A549 (cell line): ENCODE data around the gene SLC49A3. TPM values are rescaled to one million over a fixed set of nuclear protein-coding genes. Genes with fewer than 3 reads are reported as not detected.
"Not testable (repeated sequence)": the region's sequence is repeated elsewhere in the genome, so short reads cannot be mapped to it uniquely, and the experiment has no call there.

Experiments
- ATAC-seq, 2 experiments: fragments of 200-7000 bp in 1 of 2; fragments of >200 bp in 1 of 2; cut with Nextera tagmentation in 1 of 2; cut with Tn5 transposase in 1 of 2; 3 replicates each; pipeline versions ENCODE4 v1.8.0 to v1.9.1; 2018 to 2020; ENCODE audit warnings: mild to moderate bottlenecking in 1 of 2, moderate library complexity in 1 of 2
- CTCF ChIA-PET: fragments of 300-600 bp; sonication (Branson Sonifier 250); formaldehyde crosslinking; extraction: SDS; loops from one replicate; lab custom pipeline; 2021; ENCODE audit warnings: antibody characterized with exemption, inconsistent platforms; lab: Yijun Ruan, JAX
- POLR2A ChIA-PET: fragments of 350-600 bp; formaldehyde crosslinking; extraction: SDS; loops from one replicate; lab custom pipeline; 2021; ENCODE audit warnings: antibody characterized with exemption, inconsistent platforms; lab: Yijun Ruan, JAX
- DNase-seq, 2 experiments: peaks; one replicate each; pipeline versions ENCODE4 v3.0.0 to v3.0.0-alpha.2; 2011 to 2016; ENCODE audit warnings: low read depth in 1 of 2, low spot score in 1 of 2
- FAIRE-seq: peaks from 2 replicates; lab custom pipeline; 2011; peaks lifted over from hg19 to GRCh38; lab: Jason Lieb, UNC
- H3K27ac ChIP-seq, 2 experiments: fragments of >200 bp; sonication (Bioruptor Twin); formaldehyde crosslinking; 3 replicates each; pipeline ENCODE4 v1.5.1; 2016 to 2017
- H3K4me1 ChIP-seq: fragments of >200 bp; sonication (Bioruptor Twin); formaldehyde crosslinking; 3 replicates; pipeline ENCODE4 v1.6.1; 2016
- H3K4me2 ChIP-seq: fragments of >200 bp; sonication (Bioruptor Twin); formaldehyde crosslinking; 3 replicates; pipeline ENCODE4 v1.6.1; 2016
- H3K4me3 ChIP-seq: fragments of >200 bp; sonication (Bioruptor Twin); formaldehyde crosslinking; 3 replicates; pipeline ENCODE4 v1.5.1; 2016
- H3K9me3 ChIP-seq: fragments of >200 bp; sonication (Bioruptor Twin); formaldehyde crosslinking; 3 replicates; pipeline ENCODE4 v1.6.1; 2016
- EHF ChIP-seq: fragments of 250-450 bp; sonication (Bioruptor Pico); IDR thresholded peaks from 2 replicates; pipeline ENCODE4 v1.5.0; 2020; ENCODE audit warnings: mild to moderate bottlenecking
- EHMT2 ChIP-seq: fragments of 200-600 bp; sonication (generic); IDR thresholded peaks from 2 replicates; pipeline ENCODE4 v1.6.1; 2016; ENCODE audit warnings: antibody characterized with exemption, low read depth, mild to moderate bottlenecking, moderate library complexity
- FOSL2 ChIP-seq, 2 experiments: fragments of 450-650 bp in 1 of 2; fragments of >200 bp in 1 of 2; sonication (Bioruptor Twin) in 1 of 2; formaldehyde crosslinking; IDR thresholded peaks; 2 replicates each; pipeline versions ENCODE4 v1.5.0 to v1.6.1; 2016 to 2020; ENCODE audit warnings: mild to moderate bottlenecking in 1 of 2, moderate library complexity in 1 of 2
- HOXA7 ChIP-seq: fragments of 250-450 bp; sonication (Bioruptor Pico); IDR thresholded peaks from 2 replicates; pipeline ENCODE4 v1.5.0; 2020; ENCODE audit warnings: mild to moderate bottlenecking, moderate library complexity
- HOXB13 ChIP-seq: fragments of 250-450 bp; sonication (Bioruptor Pico); IDR thresholded peaks from 2 replicates; pipeline ENCODE4 v1.5.0; 2020; ENCODE audit warnings: low read depth, mild to moderate bottlenecking, moderate library complexity
- JUNB ChIP-seq: fragments of >200 bp; sonication (Bioruptor Twin); formaldehyde crosslinking; IDR thresholded peaks from 2 replicates; pipeline ENCODE4 v1.6.1; 2016
- KDM1A ChIP-seq: fragments of 200-600 bp; sonication (generic); IDR thresholded peaks from 2 replicates; pipeline ENCODE4 v1.6.1; 2016; ENCODE audit warnings: low read depth, mild to moderate bottlenecking
- MAZ ChIP-seq: fragments of 150-350 bp; IDR thresholded peaks from 2 replicates; pipeline ENCODE4 v1.6.1; 2014; ENCODE audit warnings: antibody characterized with exemption, low read depth, low read length, borderline replicate concordance
- NR3C1 ChIP-seq: fragments of >200 bp; sonication (Bioruptor Twin); formaldehyde crosslinking; IDR thresholded peaks from 3 replicates; pipeline ENCODE4 v1.6.1; 2017
- PHF8 ChIP-seq: fragments of 200-600 bp; sonication (generic); IDR thresholded peaks from 2 replicates; pipeline ENCODE4 v1.6.1; 2016; ENCODE audit warnings: low read depth, mild to moderate bottlenecking, antibody characterized with exemption, moderate library complexity, borderline replicate concordance
- POLR2AphosphoS2 ChIP-seq: conservative IDR thresholded peaks from 2 replicates; pipeline ENCODE4 v1.6.1; 2012; ENCODE audit warnings: low read length, improper control_type of control experiment, inconsistent platforms
- RNF2 ChIP-seq: fragments of 200-600 bp; sonication (generic); IDR thresholded peaks from 2 replicates; pipeline ENCODE4 v1.6.1; 2016; ENCODE audit warnings: low read depth, mild to moderate bottlenecking, antibody characterized with exemption, moderate library complexity, borderline replicate concordance
- WGBS: methylation state at CpG from one replicate; pipeline ENCODE4 v1.1.6; 2017; ENCODE audit errors: missing lambda C conversion rate; 5-methylcytosine and 5-hydroxymethylcytosine counted together
- polyA minus RNA-seq: library from RNA; depleted of rRNA, polyadenylated mRNA; stranded (reverse); fragments of >200 nt; gene quantifications from 2 replicates; pipeline ENCODE4 v1.2.3, GENCODE V29; 2011; rRNA and poly(A)+ RNA removed
- polyA plus RNA-seq, 4 experiments: library from polyadenylated mRNA; depleted of rRNA in 3 of 4; stranded (reverse); fragments of >200 nt; fragmentation: RNase III in 1 of 4; extraction: RNeasy Plus Mini Kit Qiagen cat#74134 plus additional on column Dnase treatment in 1 of 4; gene quantifications; 2 replicates in 3 of 4; 3 replicates in 1 of 4; pipeline ENCODE4 v1.2.3, GENCODE V29; 2011 to 2017
- TF ChIP-seq, protein P1 (sequence below): fragments of 200-600 bp; sonication (generic); IDR thresholded peaks from 2 replicates; pipeline ENCODE4 v1.6.1; 2016; ENCODE audit warnings: antibody characterized with exemption, mild to moderate bottlenecking, moderate library complexity
- TF ChIP-seq, protein P2 (sequence below): fragments of 250-450 bp; sonication (Bioruptor Pico); IDR thresholded peaks from 2 replicates; pipeline ENCODE4 v1.5.0; 2021; ENCODE audit warnings: mild to moderate bottlenecking, moderate library complexity, borderline replicate concordance
- TF ChIP-seq, protein P3 (sequence below): fragments of >200 bp; sonication (Bioruptor Twin); formaldehyde crosslinking; IDR thresholded peaks from 3 replicates; pipeline ENCODE4 v1.6.1; 2016
- TF ChIP-seq, protein P4 (sequence below): fragments of 450-650 bp; IDR thresholded peaks from 2 replicates; pipeline ENCODE4 v1.6.1; 2014; ENCODE audit warnings: antibody characterized with exemption
- TF ChIP-seq, protein P5 (sequence below): IDR thresholded peaks from 2 replicates; pipeline ENCODE4 v1.6.1; 2012

SLC49A3 gene
- polyA plus RNA-seq (2011; rRNA removed): 0.05 TPM in 1 of 2 replicates, not detected in the other
- 0.07 and 0.14 TPM in 2 replicates for polyA plus RNA-seq (2012; cell fraction: cytosol; rRNA removed)
- polyA plus RNA-seq (2012; cell fraction: nucleus; rRNA removed): 0.54 and 0.67 TPM in 2 replicates
- 0.09 to 0.12 TPM (median 0.11 TPM) in 3 replicates for polyA plus RNA-seq (2017; fragmentation: RNase III; extraction: RNeasy Plus Mini Kit Qiagen cat#74134 plus additional on column Dnase treatment)
- not detected in 2 replicates for polyA minus RNA-seq

DNA sequence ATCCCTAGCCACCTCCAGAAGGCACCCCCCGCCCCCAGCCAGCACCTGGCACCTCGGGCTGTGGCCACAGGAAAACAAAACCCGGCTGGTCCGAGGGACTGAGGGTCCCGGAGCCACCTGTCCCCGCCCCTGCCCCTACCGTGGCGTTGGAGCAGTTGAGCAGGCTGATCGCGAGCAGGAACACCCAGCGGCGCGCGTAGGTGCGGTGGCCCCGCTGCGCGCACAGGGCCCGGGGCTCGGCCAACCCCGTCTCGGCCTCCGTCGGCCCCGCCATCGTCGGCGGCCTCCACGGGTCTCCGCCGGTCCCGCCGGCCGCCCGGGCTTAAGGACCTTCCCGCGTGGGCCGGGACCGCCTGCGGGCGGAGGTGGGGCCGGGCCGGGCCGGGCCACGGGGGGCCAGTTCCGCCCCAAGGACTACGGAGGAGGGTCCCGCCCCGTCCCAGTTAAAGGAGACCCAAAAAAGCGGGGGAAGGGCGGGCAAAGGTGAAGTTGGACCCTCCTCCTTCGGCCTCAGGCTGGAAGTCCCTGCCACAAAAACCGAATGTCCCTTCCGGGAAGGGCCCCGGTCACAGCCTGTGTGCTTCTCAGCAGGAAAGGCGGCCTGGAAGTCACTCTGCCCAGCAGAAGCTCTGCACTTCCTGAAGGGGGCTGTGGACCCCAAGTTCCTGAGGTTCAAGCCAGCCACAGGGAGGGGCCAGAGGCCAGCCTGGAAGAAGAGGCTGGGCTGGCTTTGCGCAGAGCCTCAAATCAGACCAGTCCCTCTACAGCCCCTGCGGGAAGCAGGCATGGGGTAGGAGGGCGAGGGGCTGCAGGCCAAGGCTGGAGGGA, at the start of gene SLC49A3:
Gene SLC49A3 (minus strand): TSS at position 298 of the 828 bp plus-strand sequence. CDS start 24 bp downstream, at position 274.
- TF ChIP-seq MAZ (no peak), POLR2AphosphoS2 (no peak), JUNB (no peak), KDM1A (no peak), EHF (CRISPR knock-in tag) (no peak), FOSL2 (IDR thresholded peaks at IDR 0.05) (no peak), FOSL2 (CRISPR knock-in tag; IDR thresholded peaks at IDR 0.05) (no peak), HOXB13 (CRISPR knock-in tag) (no peak), PHF8 (no peak), HOXA7 (CRISPR knock-in tag) (no peak), RNF2 (no peak), EHMT2 (no peak), NR3C1 (no peak)
- TF ChIP-seq, protein P1, sequence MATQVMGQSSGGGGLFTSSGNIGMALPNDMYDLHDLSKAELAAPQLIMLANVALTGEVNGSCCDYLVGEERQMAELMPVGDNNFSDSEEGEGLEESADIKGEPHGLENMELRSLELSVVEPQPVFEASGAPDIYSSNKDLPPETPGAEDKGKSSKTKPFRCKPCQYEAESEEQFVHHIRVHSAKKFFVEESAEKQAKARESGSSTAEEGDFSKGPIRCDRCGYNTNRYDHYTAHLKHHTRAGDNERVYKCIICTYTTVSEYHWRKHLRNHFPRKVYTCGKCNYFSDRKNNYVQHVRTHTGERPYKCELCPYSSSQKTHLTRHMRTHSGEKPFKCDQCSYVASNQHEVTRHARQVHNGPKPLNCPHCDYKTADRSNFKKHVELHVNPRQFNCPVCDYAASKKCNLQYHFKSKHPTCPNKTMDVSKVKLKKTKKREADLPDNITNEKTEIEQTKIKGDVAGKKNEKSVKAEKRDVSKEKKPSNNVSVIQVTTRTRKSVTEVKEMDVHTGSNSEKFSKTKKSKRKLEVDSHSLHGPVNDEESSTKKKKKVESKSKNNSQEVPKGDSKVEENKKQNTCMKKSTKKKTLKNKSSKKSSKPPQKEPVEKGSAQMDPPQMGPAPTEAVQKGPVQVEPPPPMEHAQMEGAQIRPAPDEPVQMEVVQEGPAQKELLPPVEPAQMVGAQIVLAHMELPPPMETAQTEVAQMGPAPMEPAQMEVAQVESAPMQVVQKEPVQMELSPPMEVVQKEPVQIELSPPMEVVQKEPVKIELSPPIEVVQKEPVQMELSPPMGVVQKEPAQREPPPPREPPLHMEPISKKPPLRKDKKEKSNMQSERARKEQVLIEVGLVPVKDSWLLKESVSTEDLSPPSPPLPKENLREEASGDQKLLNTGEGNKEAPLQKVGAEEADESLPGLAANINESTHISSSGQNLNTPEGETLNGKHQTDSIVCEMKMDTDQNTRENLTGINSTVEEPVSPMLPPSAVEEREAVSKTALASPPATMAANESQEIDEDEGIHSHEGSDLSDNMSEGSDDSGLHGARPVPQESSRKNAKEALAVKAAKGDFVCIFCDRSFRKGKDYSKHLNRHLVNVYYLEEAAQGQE: no peak
- TF ChIP-seq, protein P2, sequence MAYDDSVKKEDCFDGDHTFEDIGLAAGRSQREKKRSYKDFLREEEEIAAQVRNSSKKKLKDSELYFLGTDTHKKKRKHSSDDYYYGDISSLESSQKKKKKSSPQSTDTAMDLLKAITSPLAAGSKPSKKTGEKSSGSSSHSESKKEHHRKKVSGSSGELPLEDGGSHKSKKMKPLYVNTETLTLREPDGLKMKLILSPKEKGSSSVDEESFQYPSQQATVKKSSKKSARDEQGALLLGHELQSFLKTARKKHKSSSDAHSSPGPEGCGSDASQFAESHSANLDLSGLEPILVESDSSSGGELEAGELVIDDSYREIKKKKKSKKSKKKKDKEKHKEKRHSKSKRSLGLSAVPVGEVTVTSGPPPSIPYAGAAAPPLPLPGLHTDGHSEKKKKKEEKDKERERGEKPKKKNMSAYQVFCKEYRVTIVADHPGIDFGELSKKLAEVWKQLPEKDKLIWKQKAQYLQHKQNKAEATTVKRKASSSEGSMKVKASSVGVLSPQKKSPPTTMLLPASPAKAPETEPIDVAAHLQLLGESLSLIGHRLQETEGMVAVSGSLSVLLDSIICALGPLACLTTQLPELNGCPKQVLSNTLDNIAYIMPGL (CRISPR knock-in tag): no peak
- TF ChIP-seq, protein P3, sequence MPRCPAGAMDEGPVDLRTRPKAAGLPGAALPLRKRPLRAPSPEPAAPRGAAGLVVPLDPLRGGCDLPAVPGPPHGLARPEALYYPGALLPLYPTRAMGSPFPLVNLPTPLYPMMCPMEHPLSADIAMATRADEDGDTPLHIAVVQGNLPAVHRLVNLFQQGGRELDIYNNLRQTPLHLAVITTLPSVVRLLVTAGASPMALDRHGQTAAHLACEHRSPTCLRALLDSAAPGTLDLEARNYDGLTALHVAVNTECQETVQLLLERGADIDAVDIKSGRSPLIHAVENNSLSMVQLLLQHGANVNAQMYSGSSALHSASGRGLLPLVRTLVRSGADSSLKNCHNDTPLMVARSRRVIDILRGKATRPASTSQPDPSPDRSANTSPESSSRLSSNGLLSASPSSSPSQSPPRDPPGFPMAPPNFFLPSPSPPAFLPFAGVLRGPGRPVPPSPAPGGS: no peak
- TF ChIP-seq, protein P4, sequence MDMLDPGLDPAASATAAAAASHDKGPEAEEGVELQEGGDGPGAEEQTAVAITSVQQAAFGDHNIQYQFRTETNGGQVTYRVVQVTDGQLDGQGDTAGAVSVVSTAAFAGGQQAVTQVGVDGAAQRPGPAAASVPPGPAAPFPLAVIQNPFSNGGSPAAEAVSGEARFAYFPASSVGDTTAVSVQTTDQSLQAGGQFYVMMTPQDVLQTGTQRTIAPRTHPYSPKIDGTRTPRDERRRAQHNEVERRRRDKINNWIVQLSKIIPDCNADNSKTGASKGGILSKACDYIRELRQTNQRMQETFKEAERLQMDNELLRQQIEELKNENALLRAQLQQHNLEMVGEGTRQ: no peak
- TF ChIP-seq, protein P5, sequence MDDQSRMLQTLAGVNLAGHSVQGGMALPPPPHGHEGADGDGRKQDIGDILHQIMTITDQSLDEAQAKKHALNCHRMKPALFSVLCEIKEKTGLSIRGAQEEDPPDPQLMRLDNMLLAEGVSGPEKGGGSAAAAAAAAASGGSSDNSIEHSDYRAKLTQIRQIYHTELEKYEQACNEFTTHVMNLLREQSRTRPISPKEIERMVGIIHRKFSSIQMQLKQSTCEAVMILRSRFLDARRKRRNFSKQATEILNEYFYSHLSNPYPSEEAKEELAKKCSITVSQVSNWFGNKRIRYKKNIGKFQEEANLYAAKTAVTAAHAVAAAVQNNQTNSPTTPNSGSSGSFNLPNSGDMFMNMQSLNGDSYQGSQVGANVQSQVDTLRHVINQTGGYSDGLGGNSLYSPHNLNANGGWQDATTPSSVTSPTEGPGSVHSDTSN: no peak
- peak within 1 kb of the TSS; percentile 74 for H3K4me2 ChIP-seq
- ATAC-seq: no peak
- H3K4me1 ChIP-seq: peaks cover 23% of the 10 kb centered on the region
- H3K27ac ChIP-seq: peak within 1 kb of the TSS; percentile 76 to 98
- POLR2A ChIA-PET: no interaction called here
- WGBS: 93% methylated on average over 15 of the region's 59 CpGs
- H3K9me3 ChIP-seq: no peaks in the 10 kb centered on the region
- CTCF ChIA-PET: no interaction called here
- FAIRE-seq: no peak
- no peak for DNase-seq
- H3K4me3 ChIP-seq: no peak within 1 kb of the TSS

DNA sequence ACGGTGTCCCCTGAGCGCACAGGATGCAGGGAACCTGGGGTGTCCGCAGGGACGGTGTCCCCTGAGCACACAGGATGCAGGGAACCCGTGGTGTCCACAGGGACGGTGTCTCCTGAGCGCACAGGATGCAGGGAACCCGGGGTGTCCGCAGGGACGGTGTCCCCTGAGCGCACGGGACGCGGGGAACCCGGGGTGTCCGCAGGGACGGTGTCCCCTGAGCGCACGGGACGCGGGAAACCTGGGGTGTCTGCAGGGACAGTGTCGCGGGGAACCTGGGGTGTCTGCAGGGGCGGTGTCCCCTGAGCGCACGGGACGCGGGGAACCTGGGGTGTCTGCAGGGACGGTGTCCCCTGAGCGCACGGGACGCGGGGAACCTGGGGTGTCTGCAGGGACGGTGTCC, 47.6 kb upstream of the SLC49A3 start:
- H3K4me1 ChIP-seq, CTCF ChIA-PET, H3K4me3 ChIP-seq, H3K4me2 ChIP-seq, ATAC-seq, FAIRE-seq, H3K27ac ChIP-seq, H3K9me3 ChIP-seq, POLR2A ChIA-PET, DNase-seq: not testable (repeated sequence)
- no CpG with 5 or more reads among the region's 34 CpGs for WGBS
